DND-41 (cell line): ENCODE results near the gene BTBD18.

Experiments used
- EZH2 ChIP-seq: IDR thresholded peaks from 3 replicates; pipeline ENCODE4 v1.6.1; 2012; ENCODE audit warnings: borderline replicate concordance, low read depth, mild to moderate bottlenecking, moderate library complexity, low read length, inconsistent platforms; ENCODE audit not compliant: severe bottlenecking
- TF ChIP-seq, protein P1 (sequence below): IDR thresholded peaks from 2 replicates; pipeline ENCODE4 v1.5.1; 2012; ENCODE audit warnings: borderline replicate concordance, low read length, moderate library complexity, mild to moderate bottlenecking; ENCODE audit not compliant: poor library complexity, severe bottlenecking; ENCODE audit errors: extremely low read depth

DNA sequence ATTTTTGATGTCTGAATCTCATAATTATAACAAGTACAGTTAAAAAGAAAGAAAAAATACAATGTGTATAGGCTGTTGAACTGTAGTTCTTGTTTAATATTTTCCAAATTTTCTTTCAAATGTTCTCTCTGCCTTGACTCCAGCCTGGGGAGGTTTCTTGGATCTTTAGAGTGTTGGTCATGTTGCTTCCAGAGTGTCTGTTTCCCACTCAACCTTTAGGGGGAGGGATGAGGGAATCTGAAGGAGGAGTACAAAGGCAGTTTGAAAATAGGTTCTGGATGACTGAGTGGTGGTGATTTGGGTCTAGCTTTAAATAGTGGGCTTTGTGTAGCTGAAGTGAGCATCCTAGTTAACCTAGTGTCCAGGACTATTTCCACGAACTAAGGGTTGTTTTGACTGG lies 11.9 kb upstream of the BTBD18 start:
- TF ChIP-seq, protein P1, sequence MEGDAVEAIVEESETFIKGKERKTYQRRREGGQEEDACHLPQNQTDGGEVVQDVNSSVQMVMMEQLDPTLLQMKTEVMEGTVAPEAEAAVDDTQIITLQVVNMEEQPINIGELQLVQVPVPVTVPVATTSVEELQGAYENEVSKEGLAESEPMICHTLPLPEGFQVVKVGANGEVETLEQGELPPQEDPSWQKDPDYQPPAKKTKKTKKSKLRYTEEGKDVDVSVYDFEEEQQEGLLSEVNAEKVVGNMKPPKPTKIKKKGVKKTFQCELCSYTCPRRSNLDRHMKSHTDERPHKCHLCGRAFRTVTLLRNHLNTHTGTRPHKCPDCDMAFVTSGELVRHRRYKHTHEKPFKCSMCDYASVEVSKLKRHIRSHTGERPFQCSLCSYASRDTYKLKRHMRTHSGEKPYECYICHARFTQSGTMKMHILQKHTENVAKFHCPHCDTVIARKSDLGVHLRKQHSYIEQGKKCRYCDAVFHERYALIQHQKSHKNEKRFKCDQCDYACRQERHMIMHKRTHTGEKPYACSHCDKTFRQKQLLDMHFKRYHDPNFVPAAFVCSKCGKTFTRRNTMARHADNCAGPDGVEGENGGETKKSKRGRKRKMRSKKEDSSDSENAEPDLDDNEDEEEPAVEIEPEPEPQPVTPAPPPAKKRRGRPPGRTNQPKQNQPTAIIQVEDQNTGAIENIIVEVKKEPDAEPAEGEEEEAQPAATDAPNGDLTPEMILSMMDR, result no peak
- TF ChIP-seq EZH2, result no peak
